GM23338 (cell line): ENCODE data around the gene ZIC2. TPM values are rescaled to one million over a fixed set of nuclear protein-coding genes. Genes with fewer than 3 reads are reported as not detected.

ENCODE experiments used
- ATAC-seq: fragments of 200-7000 bp; cut with Tn5 transposase; 3 replicates; pipeline ENCODE4 v1.9.1; 2020
- DNase-seq: peaks from one replicate; pipeline ENCODE4 v3.0.0-alpha.2; 2015; ENCODE audit warnings: low spot score
- H2AFZ ChIP-seq: fragments of 200-600 bp; sonication (generic); 2 replicates; pipeline ENCODE4 v1.8.0; 2016; ENCODE audit warnings: antibody characterized with exemption, mild to moderate bottlenecking, moderate library complexity
- H3F3A ChIP-seq: fragments of 200-600 bp; sonication (generic); replicated peaks from 2 replicates; pipeline ENCODE4 v1.8.0; 2017; ENCODE audit warnings: antibody characterized with exemption, mixed run types, low read depth
- H3K27ac ChIP-seq: fragments of 200-600 bp; sonication (generic); 2 replicates; pipeline ENCODE4 v1.6.1; 2016; ENCODE audit warnings: low read depth
- H3K27me3 ChIP-seq: fragments of 200-600 bp; sonication (generic); 2 replicates; pipeline ENCODE4 v1.8.0; 2016; ENCODE audit warnings: mild to moderate bottlenecking, mixed run types, moderate library complexity; ENCODE audit not compliant: insufficient read depth
- H3K36me3 ChIP-seq: fragments of 200-600 bp; sonication (generic); 2 replicates; pipeline ENCODE4 v1.8.0; 2016; ENCODE audit warnings: mild to moderate bottlenecking; ENCODE audit not compliant: insufficient read depth
- H3K4me1 ChIP-seq: fragments of 200-600 bp; sonication (generic); 2 replicates; pipeline ENCODE4 v1.8.0; 2016; ENCODE audit warnings: mild to moderate bottlenecking, moderate library complexity; ENCODE audit not compliant: insufficient read depth
- H3K4me2 ChIP-seq: fragments of 200-600 bp; sonication (generic); 2 replicates; pipeline ENCODE4 v1.7.1; 2017; ENCODE audit warnings: mixed run types
- H3K4me3 ChIP-seq: fragments of 200-600 bp; sonication (generic); 2 replicates; pipeline ENCODE4 v1.6.1; 2016; ENCODE audit warnings: mixed run types
- H3K79me2 ChIP-seq: fragments of 200-600 bp; sonication (generic); replicated peaks from 2 replicates; pipeline ENCODE4 v1.8.0; 2017; ENCODE audit warnings: mild to moderate bottlenecking; ENCODE audit not compliant: insufficient read depth
- H3K9me2 ChIP-seq: fragments of 200-600 bp; sonication (generic); 2 replicates; pipeline ENCODE4 v1.8.0; 2017; ENCODE audit not compliant: insufficient read depth
- H4K20me1 ChIP-seq: fragments of 200-600 bp; sonication (generic); replicated peaks from 2 replicates; pipeline ENCODE4 v1.8.0; 2017; ENCODE audit warnings: mild to moderate bottlenecking; ENCODE audit not compliant: insufficient read depth
- H3K27ac Mint-ChIP-seq: 2 replicates; pipeline ENCODE4 v1.8.0; 2020; ENCODE audit warnings: inconsistent platforms, mild to moderate bottlenecking, moderate library complexity, mixed read lengths
- H3K27me3 Mint-ChIP-seq: 3 replicates; pipeline ENCODE4 v1.8.0; 2022; ENCODE audit warnings: low read depth, mild to moderate bottlenecking, moderate library complexity, mixed read lengths, inconsistent platforms; ENCODE audit not compliant: insufficient read depth, poor library complexity
- H3K36me3 Mint-ChIP-seq: 3 replicates; pipeline ENCODE4 v1.8.0; 2021; ENCODE audit warnings: low read depth, mild to moderate bottlenecking, inconsistent platforms, moderate library complexity, mixed read lengths
- H3K4me1 Mint-ChIP-seq: 3 replicates; pipeline ENCODE4 v1.8.0; 2020; ENCODE audit warnings: mild to moderate bottlenecking, inconsistent platforms, mixed read lengths
- H3K4me3 Mint-ChIP-seq: 3 replicates; pipeline ENCODE4 v1.8.0; 2021; ENCODE audit warnings: moderate library complexity, mild to moderate bottlenecking, inconsistent platforms, mixed read lengths
- H3K9me3 Mint-ChIP-seq: 3 replicates; pipeline ENCODE4 v1.8.0; 2020; ENCODE audit warnings: moderate library complexity, mild to moderate bottlenecking, inconsistent platforms, mixed read lengths
- ETS1 ChIP-seq: IDR thresholded peaks from 2 replicates; pipeline ENCODE4 v1.6.1; 2016; ENCODE audit warnings: antibody characterized with exemption
- EZH2 ChIP-seq: fragments of 200-600 bp; sonication (generic); IDR thresholded peaks from one replicate; pipeline ENCODE4 v1.8.0; 2017; ENCODE audit warnings: antibody characterized with exemption, mild to moderate bottlenecking, low read depth; ENCODE audit not compliant: unreplicated experiment
- EZH2phosphoT487 ChIP-seq: fragments of 200-600 bp; sonication (generic); IDR thresholded peaks from one replicate; pipeline ENCODE4 v1.8.1; 2018; ENCODE audit warnings: antibody characterized with exemption; ENCODE audit not compliant: unreplicated experiment
- NANOG ChIP-seq: IDR thresholded peaks from 2 replicates; pipeline ENCODE4 v1.6.1; 2016; ENCODE audit warnings: antibody characterized with exemption, borderline replicate concordance
- REST ChIP-seq: IDR thresholded peaks from one replicate; pipeline ENCODE4 v1.6.1; 2018; ENCODE audit warnings: antibody characterized with exemption; ENCODE audit not compliant: unreplicated experiment
- STAT1 ChIP-seq: IDR thresholded peaks from one replicate; pipeline ENCODE4 v1.6.1; 2016; ENCODE audit warnings: antibody characterized with exemption; ENCODE audit not compliant: unreplicated experiment
- ZNF114 ChIP-seq: fragments of 250-450 bp; sonication (Bioruptor Pico); IDR thresholded peaks from 2 replicates; pipeline ENCODE4 v1.5.0; 2020; ENCODE audit warnings: mild to moderate bottlenecking, moderate library complexity
- ZNF331 ChIP-seq: fragments of 250-450 bp; sonication (Bioruptor Pico); IDR thresholded peaks from 2 replicates; pipeline ENCODE4 v1.5.0; 2020; ENCODE audit warnings: low read depth, mild to moderate bottlenecking, moderate library complexity
- polyA plus RNA-seq: library from polyadenylated mRNA; unstranded; fragments of >200 nt; fragmentation: Nextera tagmentation; extraction: Ambion mirVana; gene quantifications from 2 replicates; pipeline ENCODE4 v1.2.1, GENCODE V29; 2016
- total RNA-seq: library from RNA; depleted of rRNA; stranded (reverse); fragments of >200 nt; shearing (Covaris generic); gene quantifications from 2 replicates; pipeline ENCODE4 v1.2.3, GENCODE V29; 2014
- TF ChIP-seq, protein P1 (sequence below), 2 experiments: fragments of 200-600 bp in 1 of 2; sonication (generic) in 1 of 2; conservative IDR thresholded peaks; 2 replicates each; pipeline versions ENCODE4 v1.5.1 to v1.6.1; 2016 to 2017; ENCODE audit warnings: antibody characterized with exemption in 2 of 2, low read depth in 2 of 2, mild to moderate bottlenecking in 2 of 2, moderate library complexity in 1 of 2

The ZIC2 gene
- total and polyA plus RNA-seq, 2 experiments from 2014 or later, result 63.2 to 87.9 TPM

DNA sequence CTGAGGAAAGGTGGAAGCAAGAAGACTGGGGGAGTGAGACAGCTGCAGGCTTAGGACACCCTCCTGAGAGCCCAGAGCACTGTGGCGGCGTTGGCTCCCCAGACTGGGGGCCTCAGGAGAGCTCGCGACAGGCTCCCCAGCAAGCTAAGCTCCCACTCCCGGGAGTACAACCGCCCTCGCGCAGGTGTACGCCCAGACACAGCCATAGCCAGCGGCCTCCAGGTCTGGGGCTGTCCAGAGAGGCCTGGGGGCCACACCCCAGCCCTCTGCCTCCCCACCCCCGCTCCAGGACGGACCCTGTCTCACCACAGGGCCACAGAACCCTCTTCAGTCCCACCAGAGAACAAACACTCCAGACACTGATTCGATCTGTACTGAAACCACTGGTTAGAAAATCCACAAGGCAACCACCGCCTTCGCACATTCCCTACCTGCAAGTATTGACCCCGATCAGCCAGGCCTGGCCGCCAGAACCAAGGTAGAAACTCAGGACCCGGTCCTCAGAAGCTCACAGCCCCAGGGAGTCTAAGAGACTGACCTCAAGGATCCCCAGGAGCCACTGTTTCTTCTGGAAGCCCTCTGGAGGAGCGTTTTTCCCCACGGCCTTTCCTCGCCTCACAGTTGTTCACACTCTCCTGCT is 26.4 kb upstream of the ZIC2 start:
- Histone ChIP-seq H3K27me3 (peaks cover 72% of the 10 kb centered on the region), H3F3A (peaks cover 23% of the 10 kb centered on the region), H2AFZ (peak overlapping the region; percentile 98), H3K4me1 (peaks cover 38% of the 10 kb centered on the region), H3K4me2 (peak overlapping the region; percentile 98), H3K9me2 (no peaks in the 10 kb centered on the region), H4K20me1 (no peaks in the 10 kb centered on the region), H3K27ac (no peak overlapping the region), H3K36me3 (no peaks in the 10 kb centered on the region), H3K4me3 (peak overlapping the region; percentile 84), H3K79me2 (no peaks in the 10 kb centered on the region)
- H3K9me3 Mint-ChIP-seq, result no peaks in the 10 kb centered on the region; the same call in 2 of the 3 replicates
- no peak overlapping the region for H3K27ac Mint-ChIP-seq
- ATAC-seq, result peak; percentile 1
- H3K36me3 Mint-ChIP-seq, result no peaks in the 10 kb centered on the region; the same call in 2 of the 3 replicates
- H3K4me1 Mint-ChIP-seq, result peaks cover 41% of the 10 kb centered on the region
- H3K27me3 Mint-ChIP-seq, result peaks cover 72% of the 10 kb centered on the region
- peak; percentile 60 for DNase-seq
- TF ChIP-seq EZH2phosphoT487 (no peak), STAT1 (no peak), REST (no peak), EZH2 (no peak), ZNF331 (CRISPR knock-in tag) (no peak)
- TF ChIP-seq, protein P1, sequence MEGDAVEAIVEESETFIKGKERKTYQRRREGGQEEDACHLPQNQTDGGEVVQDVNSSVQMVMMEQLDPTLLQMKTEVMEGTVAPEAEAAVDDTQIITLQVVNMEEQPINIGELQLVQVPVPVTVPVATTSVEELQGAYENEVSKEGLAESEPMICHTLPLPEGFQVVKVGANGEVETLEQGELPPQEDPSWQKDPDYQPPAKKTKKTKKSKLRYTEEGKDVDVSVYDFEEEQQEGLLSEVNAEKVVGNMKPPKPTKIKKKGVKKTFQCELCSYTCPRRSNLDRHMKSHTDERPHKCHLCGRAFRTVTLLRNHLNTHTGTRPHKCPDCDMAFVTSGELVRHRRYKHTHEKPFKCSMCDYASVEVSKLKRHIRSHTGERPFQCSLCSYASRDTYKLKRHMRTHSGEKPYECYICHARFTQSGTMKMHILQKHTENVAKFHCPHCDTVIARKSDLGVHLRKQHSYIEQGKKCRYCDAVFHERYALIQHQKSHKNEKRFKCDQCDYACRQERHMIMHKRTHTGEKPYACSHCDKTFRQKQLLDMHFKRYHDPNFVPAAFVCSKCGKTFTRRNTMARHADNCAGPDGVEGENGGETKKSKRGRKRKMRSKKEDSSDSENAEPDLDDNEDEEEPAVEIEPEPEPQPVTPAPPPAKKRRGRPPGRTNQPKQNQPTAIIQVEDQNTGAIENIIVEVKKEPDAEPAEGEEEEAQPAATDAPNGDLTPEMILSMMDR (conservative IDR thresholded peaks at IDR 0.05; ENCODE audit: low read depth in 2 of 2), result no peak
- peak overlapping the region; percentile 87 for H3K4me3 Mint-ChIP-seq

DNA sequence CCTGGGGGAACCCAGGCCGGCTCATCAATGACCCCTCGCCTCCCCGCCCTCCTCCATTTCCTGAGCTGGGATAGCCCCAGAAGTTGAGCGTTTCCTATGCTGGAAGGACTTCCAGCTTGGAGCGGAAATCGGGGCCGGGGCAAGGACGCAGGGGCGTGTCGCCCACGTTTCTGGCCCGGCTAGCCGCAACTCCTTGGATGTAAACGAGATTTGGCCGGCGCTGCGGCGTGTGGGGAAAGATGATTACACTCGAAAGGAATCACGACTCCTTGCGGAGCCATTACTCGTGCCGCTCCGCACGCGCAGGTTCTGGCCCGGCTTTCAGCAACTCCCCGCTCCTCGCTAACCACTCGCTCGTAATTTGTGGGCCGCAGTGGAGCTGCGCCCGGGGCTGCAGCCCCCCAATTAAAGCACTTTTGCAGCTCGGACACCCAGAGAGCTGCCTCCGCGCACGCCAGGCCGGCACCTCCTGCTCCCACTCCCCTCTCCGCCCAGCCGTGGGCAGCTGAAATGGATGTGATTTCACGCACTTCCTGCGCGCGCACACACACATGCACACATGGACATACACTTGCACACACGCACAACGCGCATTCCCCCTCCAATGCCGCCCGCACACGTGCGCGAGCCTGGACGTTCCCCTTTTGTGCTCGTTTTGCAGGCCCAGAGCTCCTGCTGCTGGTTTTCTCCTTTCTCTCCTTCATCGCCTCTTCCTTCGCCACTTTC is 25.7 kb upstream of the ZIC2 start:
- Mint-ChIP-seq H3K36me3 (no peaks in the 10 kb centered on the region; the same call in 2 of the 3 replicates), H3K4me3 (peak overlapping the region; percentile 87), H3K4me1 (peaks cover 40% of the 10 kb centered on the region), H3K9me3 (no peaks in the 10 kb centered on the region; the same call in 2 of the 3 replicates), H3K27ac (no peak overlapping the region), H3K27me3 (peaks cover 77% of the 10 kb centered on the region)
- peaks cover 45% of the 10 kb centered on the region for H3K4me1 ChIP-seq
- peak; percentile 56 for DNase-seq
- H3K27ac ChIP-seq, result no peak overlapping the region
- H3K79me2 ChIP-seq, result no peaks in the 10 kb centered on the region
- peak overlapping the region; percentile 84 for H3K4me3 ChIP-seq
- no peaks in the 10 kb centered on the region for H3K9me2 ChIP-seq
- peak; percentile 1 for ATAC-seq
- no peaks in the 10 kb centered on the region for H4K20me1 ChIP-seq
- peaks cover 23% of the 10 kb centered on the region for H3F3A ChIP-seq
- TF ChIP-seq EZH2phosphoT487 (peak; percentile 23), ETS1 (0 out of 2 replicates have a peak, but pooled peaks have one; percentile 53), REST (no peak), ZNF114 (CRISPR knock-in tag) (no peak), EZH2 (peak; percentile 73), NANOG (no peak)
- peak overlapping the region; percentile 98 for H2AFZ ChIP-seq
- H3K27me3 ChIP-seq, result peaks cover 79% of the 10 kb centered on the region
- peak overlapping the region; percentile 98 for H3K4me2 ChIP-seq
- H3K36me3 ChIP-seq, result no peaks in the 10 kb centered on the region
